ENCODE results near the gene CHIA.

The CHIA gene

DNA sequence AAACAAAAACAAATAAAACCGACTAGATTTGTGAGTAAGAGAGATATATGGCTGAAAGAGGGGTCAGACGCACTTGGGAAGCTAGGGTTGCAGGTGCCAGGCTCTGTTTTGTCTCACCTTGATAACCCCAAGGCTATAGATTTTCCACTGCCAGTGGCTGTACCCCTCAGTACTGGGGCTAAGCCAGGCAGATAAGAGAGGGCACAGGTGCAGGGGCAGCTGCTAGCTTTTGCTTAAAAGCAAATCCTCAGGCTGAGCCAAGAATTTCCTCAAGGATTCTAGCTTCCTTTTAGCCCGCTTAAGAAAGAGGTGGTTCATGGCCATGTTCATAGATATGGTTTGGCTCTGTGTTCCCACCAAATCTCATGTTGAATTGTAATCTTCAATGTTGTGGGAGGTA, 79.0 kb downstream of the CHIA start:
- no peak for DNase-seq
